ENCODE measurements around the gene NFIA. TPM values are rescaled to one million over a fixed set of nuclear protein-coding genes. Genes with fewer than 3 reads are reported as not detected.

The NFIA gene
- total and polyA plus RNA-seq, 12 donors = 11.2 to 117 (median 92.5) TPM

DNA sequence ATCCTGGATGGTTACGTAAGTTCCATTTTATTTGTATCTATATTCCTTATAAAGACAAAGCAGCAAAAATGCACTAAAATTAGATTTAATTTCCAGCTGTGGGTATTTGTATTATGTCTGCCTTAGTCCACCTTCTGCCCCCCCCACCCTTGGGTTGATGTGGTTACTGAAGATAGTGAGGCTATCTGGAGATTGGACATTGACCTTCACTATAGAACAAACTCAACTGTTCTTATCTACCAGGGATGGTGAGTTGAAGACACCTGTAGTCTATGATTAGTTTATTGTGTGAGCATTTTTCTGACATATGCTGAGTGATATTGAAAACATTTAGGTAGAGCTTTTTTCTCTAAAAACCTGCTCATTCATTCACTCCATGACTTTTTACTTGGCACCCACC is 122.2 kb downstream of the NFIA start:
- DNase-seq (no peak), ATAC-seq (no peak)
- intact Hi-C loops (cut with DNase I) = no loop called here
- Histone ChIP-seq H3K4me1 (peaks cover 0 to 58% (median 22%) of the 10 kb centered on the region in 9 donors), H3K9me3 (no peaks in the 10 kb centered on the region), H3K27me3 (no peaks in the 10 kb centered on the region), H3K4me3 (no peak overlapping the region), H3K36me3 (no peaks in the 10 kb centered on the region), H3K27ac (no peak overlapping the region)
- WGBS, 2 donors = 99 to 100% methylated on average over 1 of the region's 1 CpG
- no peak for TF ChIP-seq CTCF (IDR thresholded peaks at IDR 0.05)

- no peaks in the 10 kb centered on the region for H3K36me3 ChIP-seq
- intact Hi-C loops (cut with DNase I) = no loop called here
- peaks cover 0 to 4% (median 0%) of the 10 kb centered on the region in 11 donors for H3K9me3 ChIP-seq
- TF ChIP-seq CTCF (IDR thresholded peaks at IDR 0.05) = no peak
- 74 to 92% methylated on average over 5 of the region's 5 CpGs for WGBS, 2 donors
- ATAC-seq = no peak
- H3K27ac ChIP-seq = no peak overlapping the region
- DNase-seq = no peak
- H3K4me1 ChIP-seq = peaks cover 0 to 51% (median 16%) of the 10 kb centered on the region in 9 donors
- H3K4me3 ChIP-seq = no peak overlapping the region
- no peaks in the 10 kb centered on the region for H3K27me3 ChIP-seq
Observed at GRCh38 chr1:61207416-61207815, 125.1 kb downstream of the NFIA start.

DNA sequence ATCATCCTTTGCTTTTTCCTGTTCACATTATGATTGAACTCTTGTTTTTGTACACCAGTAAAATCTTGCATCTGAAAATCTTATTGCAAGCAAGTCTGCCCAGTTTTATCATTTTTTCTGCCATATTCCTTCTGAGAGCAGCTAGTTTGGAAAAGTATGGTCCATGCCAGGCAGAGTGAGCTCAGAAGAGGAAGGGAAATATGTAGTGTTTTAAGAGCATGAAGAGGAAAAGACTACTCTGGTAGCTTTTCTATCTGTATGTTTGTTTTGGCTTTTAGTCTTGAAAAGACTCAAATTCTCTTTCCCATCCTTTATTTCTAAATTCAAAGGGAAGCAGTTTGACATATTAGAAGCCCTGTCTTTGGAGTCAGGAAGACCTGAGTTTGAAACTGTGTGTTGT is 125.8 kb downstream of the NFIA start:
- ATAC-seq = no peak
- peak overlapping the region in 2 of 10 donors; percentile 7 to 39 for H3K27ac ChIP-seq
- H3K27me3 ChIP-seq = no peaks in the 10 kb centered on the region
- TF ChIP-seq CTCF (IDR thresholded peaks at IDR 0.05) = no peak
- no peak overlapping the region for H3K4me3 ChIP-seq
- H3K4me1 ChIP-seq = peaks cover 0 to 52% (median 13%) of the 10 kb centered on the region in 9 donors
- no peaks in the 10 kb centered on the region for H3K36me3 ChIP-seq
- no peak for DNase-seq
- peaks cover 0 to 4% (median 0%) of the 10 kb centered on the region in 11 donors for H3K9me3 ChIP-seq
- intact Hi-C loops (cut with DNase I) = no loop called here

DNA sequence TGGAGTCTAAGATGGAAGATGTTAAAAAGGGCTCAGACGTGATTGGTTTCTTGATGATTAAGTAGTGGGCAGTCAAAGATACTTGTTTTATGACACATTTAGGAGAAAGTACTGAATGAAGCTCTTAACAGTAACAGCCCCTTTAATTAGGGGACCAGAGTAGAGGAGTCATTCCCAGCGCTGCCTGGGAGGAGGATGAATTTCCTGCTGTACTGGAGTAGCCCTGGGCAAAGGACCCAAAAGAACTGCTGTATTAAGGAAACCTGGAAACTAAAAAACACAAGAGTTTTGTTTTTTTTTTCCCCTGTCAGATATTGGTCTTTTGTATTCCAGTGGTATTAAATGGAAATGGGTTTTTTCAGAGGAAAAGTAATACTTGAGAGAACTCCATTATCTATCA is 126.5 kb downstream of the NFIA start:
- intact Hi-C loops (cut with DNase I) = no loop called here
- peak in 3 of 8 donors; percentile 40 to 54 (median 44) for ATAC-seq
- Histone ChIP-seq H3K4me3 (no peak overlapping the region), H3K27ac (peak overlapping the region in 3 of 10 donors; percentile 7 to 39 (median 18)), H3K9me3 (peaks cover 0 to 4% (median 0%) of the 10 kb centered on the region in 11 donors), H3K4me1 (peaks cover 0 to 55% (median 16%) of the 10 kb centered on the region in 9 donors), H3K27me3 (no peaks in the 10 kb centered on the region), H3K36me3 (no peaks in the 10 kb centered on the region)
- DNase-seq = no peak
- 58 to 63% methylated on average over 2 of the region's 2 CpGs for WGBS, 2 donors
- TF ChIP-seq CTCF (IDR thresholded peaks at IDR 0.05) = no peak
